Trophoblast cell (in vitro differentiated cells and primary cell): ENCODE data around the gene PTGIS. TPM values are rescaled to one million over a fixed set of nuclear protein-coding genes. Genes with fewer than 3 reads are reported as not detected.
"Not testable (repeated sequence)": the region's sequence is repeated elsewhere in the genome, so short reads cannot be mapped to it uniquely, and the experiment has no call there.

Source experiments
- DNase-seq, 2 donors: peaks; one replicate each; pipeline ENCODE4 v3.0.0-alpha.2; 2016
- H2AFZ ChIP-seq: 2 replicates; pipeline ENCODE4 v1.6.1; 2013; ENCODE audit warnings: low read length, moderate library complexity, mild to moderate bottlenecking; ENCODE audit not compliant: insufficient read depth, poor library complexity
- H2AK5ac ChIP-seq: 2 replicates; pipeline ENCODE4 v1.6.1; 2013; ENCODE audit warnings: mild to moderate bottlenecking, low read length
- H2BK120ac ChIP-seq: 2 replicates; pipeline ENCODE4 v1.6.1; 2013; ENCODE audit warnings: low read length, mild to moderate bottlenecking, moderate library complexity; ENCODE audit not compliant: insufficient read depth, poor library complexity
- H2BK12ac ChIP-seq: 2 replicates; pipeline ENCODE4 v1.6.1; 2013; ENCODE audit warnings: mild to moderate bottlenecking, low read length, moderate library complexity
- H2BK5ac ChIP-seq: 2 replicates; pipeline ENCODE4 v1.6.1; 2013; ENCODE audit warnings: low read length, low read depth, moderate library complexity, mild to moderate bottlenecking; ENCODE audit not compliant: poor library complexity
- H3K14ac ChIP-seq: 2 replicates; pipeline ENCODE4 v1.6.1; 2013; ENCODE audit warnings: mild to moderate bottlenecking, low read length
- H3K18ac ChIP-seq: 2 replicates; pipeline ENCODE4 v1.6.1; 2013; ENCODE audit warnings: mild to moderate bottlenecking, low read length
- H3K23ac ChIP-seq: 2 replicates; pipeline ENCODE4 v1.6.1; 2013; ENCODE audit warnings: low read length
- H3K27ac ChIP-seq: 2 replicates; pipeline ENCODE4 v1.5.1; 2013; ENCODE audit warnings: low read depth, mild to moderate bottlenecking, inconsistent platforms, low read length, moderate library complexity
- H3K27me3 ChIP-seq: 2 replicates; pipeline ENCODE4 v1.6.1; 2013; ENCODE audit warnings: inconsistent platforms, mild to moderate bottlenecking, low read length, moderate library complexity; ENCODE audit not compliant: insufficient read depth
- H3K36me3 ChIP-seq, 2 experiments: 1 replicate in 1 of 2; 2 replicates in 1 of 2; pipeline ENCODE4 v1.6.1; 2013; ENCODE audit warnings: low read length in 2 of 2, mild to moderate bottlenecking in 2 of 2, moderate library complexity in 1 of 2; ENCODE audit not compliant: insufficient read depth in 2 of 2, control insufficient read depth in 1 of 2
- H3K4ac ChIP-seq: 2 replicates; pipeline ENCODE4 v1.6.1; 2013; ENCODE audit warnings: low read depth, mild to moderate bottlenecking, low read length, moderate library complexity
- H3K4me1 ChIP-seq, 2 experiments: 1 replicate in 1 of 2; 2 replicates in 1 of 2; pipeline ENCODE4 v1.6.1; 2013; ENCODE audit warnings: low read length in 2 of 2, mild to moderate bottlenecking in 2 of 2, moderate library complexity in 1 of 2; ENCODE audit not compliant: insufficient read depth in 2 of 2, control insufficient read depth in 1 of 2
- H3K4me2 ChIP-seq: 2 replicates; pipeline ENCODE4 v1.6.1; 2013; ENCODE audit warnings: inconsistent platforms, mild to moderate bottlenecking, low read length, moderate library complexity
- H3K4me3 ChIP-seq: 2 replicates; pipeline ENCODE4 v1.5.1; 2013; ENCODE audit warnings: mild to moderate bottlenecking, low read depth, low read length, inconsistent platforms
- H3K79me1 ChIP-seq: one replicate; pipeline ENCODE4 v1.6.1; 2013; ENCODE audit warnings: low read length
- H3K79me2 ChIP-seq: 2 replicates; pipeline ENCODE4 v1.6.1; 2013; ENCODE audit warnings: low read length, mild to moderate bottlenecking; ENCODE audit not compliant: control insufficient read depth, insufficient read depth, poor library complexity
- H3K9ac ChIP-seq: 2 replicates; pipeline ENCODE4 v1.6.1; 2013; ENCODE audit warnings: mild to moderate bottlenecking, low read length
- H3K9me3 ChIP-seq: 2 replicates; pipeline ENCODE4 v1.6.1; 2013; ENCODE audit warnings: low read depth, mild to moderate bottlenecking, control low read depth, inconsistent platforms, low read length; ENCODE audit not compliant: insufficient read depth
- H4K12ac ChIP-seq: 2 replicates; pipeline ENCODE4 v1.6.1; 2013; ENCODE audit warnings: low read depth, mild to moderate bottlenecking, low read length, moderate library complexity
- H4K8ac ChIP-seq: 2 replicates; pipeline ENCODE4 v1.6.1; 2013; ENCODE audit warnings: low read depth, mild to moderate bottlenecking, low read length, moderate library complexity
- H4K91ac ChIP-seq: one replicate; pipeline ENCODE4 v1.6.1; 2013; ENCODE audit warnings: low read depth, mild to moderate bottlenecking, low read length, moderate library complexity
- WGBS: extraction: QIAGEN DNeasy Blood & Tissue Kit; methylation state at CpG from one replicate; pipeline ENCODE4 v1.1.7; 2013; ENCODE audit warnings: missing lambda C conversion rate; ENCODE audit not compliant: insufficient read length, insufficient coverage; ENCODE audit errors: extremely low coverage; 5-methylcytosine and 5-hydroxymethylcytosine counted together
- polyA plus RNA-seq: library from polyadenylated mRNA; stranded (reverse); fragments of 200-250 nt; gene quantifications from 2 replicates; pipeline ENCODE4 v1.2.3, GENCODE V29; 2013

The PTGIS gene
- polyA plus RNA-seq = 11.2 and 11.8 TPM in 2 replicates

- H3K27me3 ChIP-seq = no peaks in the 10 kb centered on the region
These were observed at the start of gene PTGIS for GRCh38 chr20:49567421-49568277. PTGIS (minus strand) TSS chr20:49568137; CDS start chr20:49568116, 21 bp downstream.

GRCh38 chr20:49617394-49617793 lies 49.5 kb upstream of the PTGIS start:
- DNase-seq, H2BK5ac ChIP-seq, H3K79me2 ChIP-seq: not testable (repeated sequence)

More at GRCh38 chr20:49567421-49568277, at the start of gene PTGIS:
- Histone ChIP-seq H2AFZ (peak within 1 kb of the TSS; percentile 87), H3K79me2 (peaks cover 7% of the 10 kb centered on the region), H3K9ac (peak within 1 kb of the TSS; percentile 70), H4K12ac (peak within 1 kb of the TSS; percentile 85), H3K14ac (peak within 1 kb of the TSS; percentile 93), H2AK5ac (peak within 1 kb of the TSS; percentile 88), H3K9me3 (peaks cover 5% of the 10 kb centered on the region), H2BK5ac (peak within 1 kb of the TSS; percentile 18), H3K4ac (peak within 1 kb of the TSS; percentile 53), H4K91ac (peak within 1 kb of the TSS; percentile 77), H3K4me3 (peak within 1 kb of the TSS; percentile 81), H3K4me1 (peaks cover 13 to 16% of the 10 kb centered on the region in 2 experiments), H3K4me2 (peak within 1 kb of the TSS; percentile 82), H3K79me1 (peaks cover 11% of the 10 kb centered on the region), H3K36me3 (no peaks in the 10 kb centered on the region), H4K8ac (peak within 1 kb of the TSS; percentile 76), H3K23ac (peak within 1 kb of the TSS; percentile 50), H3K27ac (peak within 1 kb of the TSS; percentile 32), H3K18ac (peak within 1 kb of the TSS; percentile 91), H2BK120ac (peak within 1 kb of the TSS; percentile 23), H2BK12ac (peak within 1 kb of the TSS; percentile 58)
- DNase-seq = peak in 1 of 2 donors; percentile 20
- no CpG with 5 or more reads among the region's 70 CpGs for WGBS

GRCh38 chr20:49616154-49617007 lies 48.4 kb upstream of the PTGIS start:
- no CpG with 5 or more reads among the region's 11 CpGs for WGBS

More at GRCh38 chr20:49617394-49617793, 49.5 kb upstream of the PTGIS start:
- not testable (repeated sequence) for H3K9me3 ChIP-seq, H3K4me3 ChIP-seq, H3K27ac ChIP-seq, H3K9ac ChIP-seq, H3K4ac ChIP-seq, H3K79me1 ChIP-seq, H2BK12ac ChIP-seq, H4K12ac ChIP-seq, H3K4me1 ChIP-seq, H2AK5ac ChIP-seq, H3K36me3 ChIP-seq, H3K14ac ChIP-seq, H2AFZ ChIP-seq, H3K4me2 ChIP-seq, H3K27me3 ChIP-seq, H3K23ac ChIP-seq, H3K18ac ChIP-seq, H4K91ac ChIP-seq, H2BK120ac ChIP-seq, H4K8ac ChIP-seq
- WGBS = no CpG with 5 or more reads among the region's 3 CpGs

GRCh38 chr20:49615401-49616153 lies 47.6 kb upstream of the PTGIS start:
- no peak overlapping the region for H4K8ac ChIP-seq
- no peaks in the 10 kb centered on the region for H3K36me3 ChIP-seq
- H3K23ac ChIP-seq = no peak overlapping the region
- no peaks in the 10 kb centered on the region for H3K79me2 ChIP-seq
- no peak for DNase-seq
- no peak overlapping the region for H2AK5ac ChIP-seq
- H3K4me1 ChIP-seq = peaks cover 0 to 6% of the 10 kb centered on the region in 2 experiments
- H2BK12ac ChIP-seq = no peak overlapping the region
- H3K4me2 ChIP-seq = no peak overlapping the region
- H3K9ac ChIP-seq = no peak overlapping the region
- no peak overlapping the region for H3K4me3 ChIP-seq
- no peak overlapping the region for H2BK5ac ChIP-seq
- H3K18ac ChIP-seq = no peak overlapping the region
- no peak overlapping the region for H2BK120ac ChIP-seq
- no peak overlapping the region for H3K4ac ChIP-seq
- WGBS = no CpG with 5 or more reads among the region's 15 CpGs
- peaks cover 2% of the 10 kb centered on the region for H3K79me1 ChIP-seq
- H2AFZ ChIP-seq = no peak overlapping the region
- H4K12ac ChIP-seq = no peak overlapping the region
- no peaks in the 10 kb centered on the region for H3K27me3 ChIP-seq
- no peaks in the 10 kb centered on the region for H3K9me3 ChIP-seq
- H3K14ac ChIP-seq = no peak overlapping the region
- H3K27ac ChIP-seq = no peak overlapping the region
- no peak overlapping the region for H4K91ac ChIP-seq

More at GRCh38 chr20:49616154-49617007, 48.4 kb upstream of the PTGIS start:
- Histone ChIP-seq H3K27ac (no peak overlapping the region), H4K12ac (no peak overlapping the region), H3K18ac (no peak overlapping the region), H2BK5ac (no peak overlapping the region), H3K4me1 (no peaks in the 10 kb centered on the region), H2AFZ (no peak overlapping the region), H3K23ac (no peak overlapping the region), H2BK12ac (no peak overlapping the region), H3K9me3 (no peaks in the 10 kb centered on the region), H2AK5ac (no peak overlapping the region), H3K4ac (no peak overlapping the region), H3K14ac (no peak overlapping the region), H2BK120ac (no peak overlapping the region), H3K36me3 (no peaks in the 10 kb centered on the region), H4K8ac (no peak overlapping the region), H4K91ac (no peak overlapping the region), H3K79me1 (no peaks in the 10 kb centered on the region), H3K79me2 (no peaks in the 10 kb centered on the region), H3K4me2 (no peak overlapping the region), H3K4me3 (no peak overlapping the region), H3K27me3 (no peaks in the 10 kb centered on the region), H3K9ac (no peak overlapping the region)
- DNase-seq = no peak
